Mononuclear cell (primary cell): ENCODE results near the gene UBXN10. TPM values are rescaled to one million over a fixed set of nuclear protein-coding genes. Genes with fewer than 3 reads are reported as not detected.

ENCODE experiments used
- H3K27me3 ChIP-seq: 2 replicates; pipeline ENCODE4 v1.6.0; 2011; ENCODE audit warnings: low read length, control low read depth; ENCODE audit not compliant: insufficient read depth
- H3K4me1 ChIP-seq: 2 replicates; pipeline ENCODE4 v1.5.1; 2011; ENCODE audit warnings: mild to moderate bottlenecking, low read length, control low read depth; ENCODE audit not compliant: insufficient read depth
- H3K4me3 ChIP-seq: 2 replicates; pipeline ENCODE4 v1.5.1; 2011; ENCODE audit warnings: mild to moderate bottlenecking, low read length, moderate library complexity
- H3K9me3 ChIP-seq: 2 replicates; pipeline ENCODE4 v1.5.1; 2011; ENCODE audit warnings: low read depth, mild to moderate bottlenecking, control low read depth, low read length
- total RNA-seq: library from RNA; depleted of rRNA; stranded (reverse); fragments of >200 nt; gene quantifications from one replicate; pipeline ENCODE4 v1.2.3, GENCODE V29; 2012

Gene UBXN10
- total RNA-seq, 1 donor, result 0.52 TPM

DNA sequence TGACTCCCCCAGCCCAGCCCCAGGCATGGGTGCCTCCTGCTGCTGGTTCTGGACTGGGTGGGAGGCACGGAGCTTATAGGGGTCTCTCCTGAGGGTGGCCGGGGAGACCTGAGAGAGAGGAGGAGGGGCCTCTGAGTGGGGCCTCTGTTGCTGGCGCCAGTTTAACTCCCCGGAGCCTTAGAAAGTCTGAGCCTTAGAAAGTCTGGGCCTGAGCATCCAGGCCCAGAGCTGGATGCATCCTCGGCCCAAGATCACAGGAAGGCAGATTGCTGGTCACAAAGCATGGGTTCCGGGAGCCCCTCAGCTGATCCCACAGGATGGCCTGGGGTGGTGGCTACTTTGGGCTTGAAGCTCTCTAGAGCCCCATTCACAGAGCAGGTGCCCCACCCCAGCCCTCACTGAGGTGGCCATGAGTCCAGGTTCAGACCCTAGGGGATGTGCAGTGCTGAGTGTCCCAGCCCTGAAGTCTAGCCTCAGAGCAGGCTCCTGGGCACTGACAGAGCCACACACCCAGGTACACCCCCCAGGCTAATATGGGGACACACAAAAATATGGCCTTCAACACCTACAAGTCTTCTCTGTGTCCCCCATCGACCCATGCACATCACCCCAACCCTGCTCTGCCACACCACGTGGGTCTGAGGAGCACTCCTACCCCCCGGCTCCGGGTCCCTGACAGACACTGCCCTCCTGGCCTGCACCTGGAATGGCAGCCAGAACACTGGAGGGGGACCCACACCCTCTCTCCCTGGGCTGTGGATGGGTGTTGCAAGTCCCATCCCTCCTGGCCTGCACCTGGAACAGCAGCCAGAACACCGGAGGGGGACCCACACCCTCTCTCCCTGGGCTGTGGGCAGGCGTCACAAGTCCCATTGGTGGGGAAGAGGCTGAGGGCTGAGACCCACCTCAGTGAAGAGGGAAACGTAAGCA lies 37.1 kb upstream of the UBXN10 start:
- no peak overlapping the region for H3K4me3 ChIP-seq
- no peaks in the 10 kb centered on the region for H3K27me3 ChIP-seq
- H3K4me1 ChIP-seq, result peaks cover 13% of the 10 kb centered on the region
- no peaks in the 10 kb centered on the region for H3K9me3 ChIP-seq

DNA sequence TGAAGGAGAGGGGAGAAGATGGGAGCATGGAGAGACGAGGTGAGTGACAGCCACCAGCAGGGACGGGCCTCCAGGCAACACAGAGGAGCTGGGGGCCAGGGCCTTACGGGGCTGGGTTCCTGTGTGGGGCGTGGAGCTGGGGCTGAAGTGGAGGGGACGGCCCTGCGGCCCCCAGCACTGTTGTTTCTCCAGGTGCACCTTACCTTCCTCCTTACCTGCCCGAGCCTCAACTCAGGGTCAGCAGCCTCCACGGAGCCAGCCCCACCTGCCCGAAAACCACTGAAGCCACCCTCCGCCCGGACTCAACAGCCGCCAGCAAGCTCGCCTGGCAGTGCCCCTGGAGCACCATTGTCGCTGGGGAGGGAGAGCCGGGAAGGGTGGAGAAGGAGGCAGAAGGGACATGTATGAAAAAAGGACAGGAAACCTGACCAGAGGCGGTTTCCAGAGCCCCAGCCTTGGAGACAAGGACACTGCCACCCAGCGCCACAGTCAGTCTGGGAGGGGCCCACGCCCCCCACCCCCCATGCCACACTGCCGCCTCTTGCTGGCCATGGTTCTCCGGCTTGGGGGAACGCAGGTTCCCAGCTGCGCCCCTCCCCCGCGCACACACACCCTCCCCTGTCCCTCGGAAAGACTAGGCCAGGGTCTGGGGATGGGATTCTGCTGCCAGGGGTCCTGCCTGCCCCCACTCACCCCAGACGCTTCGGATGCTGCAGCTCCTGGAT lies 36.1 kb upstream of the UBXN10 start:
- Histone ChIP-seq H3K27me3 (no peaks in the 10 kb centered on the region), H3K9me3 (no peaks in the 10 kb centered on the region), H3K4me1 (peaks cover 21% of the 10 kb centered on the region), H3K4me3 (no peak overlapping the region)

DNA sequence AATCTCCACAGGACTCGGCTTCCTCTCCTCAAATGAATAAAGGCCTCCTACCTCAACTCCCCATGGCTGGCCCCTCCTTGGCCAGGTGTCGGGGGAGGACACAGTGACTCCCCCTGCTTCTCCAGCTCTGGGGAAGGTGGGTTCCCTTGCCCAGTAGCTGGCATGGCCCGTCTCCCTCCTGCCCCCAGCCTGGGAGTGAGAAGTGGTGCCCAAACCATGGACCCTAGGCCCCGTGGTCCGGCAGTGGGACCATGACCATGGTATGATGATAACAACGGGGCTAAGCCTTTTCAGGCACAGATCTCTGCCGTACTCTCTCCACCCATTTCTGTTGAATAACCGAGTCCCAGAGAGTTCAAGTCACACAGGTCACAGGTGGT lies 35.6 kb upstream of the UBXN10 start:
- H3K4me3 ChIP-seq, result no peak overlapping the region
- no peaks in the 10 kb centered on the region for H3K9me3 ChIP-seq
- peaks cover 21% of the 10 kb centered on the region for H3K4me1 ChIP-seq
- H3K27me3 ChIP-seq, result no peaks in the 10 kb centered on the region

DNA sequence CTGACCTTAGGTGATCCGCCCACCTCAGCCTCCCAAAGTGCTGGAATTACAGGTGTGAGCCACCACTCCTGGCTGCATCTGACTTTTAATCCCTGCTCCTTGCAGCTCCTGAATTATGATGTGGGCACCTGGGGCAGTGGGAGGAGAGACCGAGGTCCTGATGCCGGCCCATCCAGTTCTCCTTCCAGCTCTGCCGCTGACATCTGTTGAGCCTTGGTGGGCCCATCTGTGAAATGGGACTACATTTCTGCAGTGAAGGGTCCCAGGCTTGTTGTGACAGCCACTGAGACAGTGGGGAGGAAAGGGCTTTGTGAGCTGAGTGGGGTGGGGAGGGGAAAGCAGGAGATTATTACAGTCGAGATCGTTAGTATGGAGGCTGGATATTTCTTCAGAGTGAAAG lies 34.9 kb upstream of the UBXN10 start:
- H3K27me3 ChIP-seq, result no peaks in the 10 kb centered on the region
- H3K4me1 ChIP-seq, result peaks cover 21% of the 10 kb centered on the region
- H3K4me3 ChIP-seq, result no peak overlapping the region
- no peaks in the 10 kb centered on the region for H3K9me3 ChIP-seq

DNA sequence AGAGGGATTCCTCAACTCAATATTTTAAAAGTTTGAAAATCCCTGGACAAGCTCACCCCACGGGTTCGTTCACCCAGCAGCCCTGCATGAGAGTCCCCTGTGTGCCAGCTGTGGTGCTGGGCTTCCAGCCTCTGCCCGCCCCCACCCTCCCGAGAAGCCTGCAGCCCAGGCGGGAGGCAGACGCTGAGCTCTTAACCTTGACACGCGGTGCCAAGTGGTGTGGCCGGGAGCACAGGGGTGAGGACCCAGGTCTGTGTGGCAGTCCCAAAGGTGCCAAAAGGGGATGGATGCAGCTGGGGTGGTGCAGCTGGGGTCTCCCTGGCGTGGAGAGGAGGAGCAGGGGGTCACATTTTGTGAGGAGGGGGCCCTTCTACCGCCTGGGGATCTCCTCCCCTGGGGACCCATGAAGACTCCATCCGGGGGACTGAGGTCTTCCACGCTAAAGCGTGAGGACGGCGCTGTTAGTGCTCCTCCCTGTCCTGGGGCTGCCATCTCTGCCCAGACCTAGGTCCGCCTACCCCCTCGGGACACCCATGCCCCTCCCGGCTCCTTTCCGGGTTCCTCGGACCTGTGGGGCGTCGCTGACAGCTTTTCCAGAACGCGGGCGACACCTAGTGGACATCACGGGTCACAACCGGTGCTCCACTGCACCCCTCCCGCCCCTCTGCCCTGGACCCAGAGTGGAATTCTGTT lies 33.8 kb upstream of the UBXN10 start:
- peaks cover 21% of the 10 kb centered on the region for H3K4me1 ChIP-seq
- H3K4me3 ChIP-seq, result peak overlapping the region; percentile 27
- no peaks in the 10 kb centered on the region for H3K27me3 ChIP-seq

DNA sequence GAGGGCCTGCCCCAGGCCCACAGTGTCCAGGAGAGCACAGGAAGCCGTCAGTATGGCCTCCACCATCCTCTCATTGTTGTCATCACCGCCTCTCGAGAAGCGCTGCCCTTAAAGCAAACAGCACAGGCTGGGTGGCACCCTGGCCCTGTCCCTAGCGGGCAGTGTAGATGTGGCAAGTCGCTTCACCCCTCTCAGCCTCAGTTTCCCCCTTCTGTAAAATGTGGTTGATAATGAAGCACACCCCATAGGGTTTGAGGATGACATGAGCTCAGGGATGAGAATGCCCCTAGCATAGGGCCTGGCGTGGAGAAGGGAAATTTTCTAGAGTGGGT lies 33.3 kb upstream of the UBXN10 start:
- H3K9me3 ChIP-seq, result no peaks in the 10 kb centered on the region
- no peaks in the 10 kb centered on the region for H3K27me3 ChIP-seq
- H3K4me3 ChIP-seq, result no peak overlapping the region
- H3K4me1 ChIP-seq, result peaks cover 21% of the 10 kb centered on the region

More for the DNA sequence above, 33.8 kb upstream of the UBXN10 start:
- H3K9me3 ChIP-seq, result no peaks in the 10 kb centered on the region

DNA sequence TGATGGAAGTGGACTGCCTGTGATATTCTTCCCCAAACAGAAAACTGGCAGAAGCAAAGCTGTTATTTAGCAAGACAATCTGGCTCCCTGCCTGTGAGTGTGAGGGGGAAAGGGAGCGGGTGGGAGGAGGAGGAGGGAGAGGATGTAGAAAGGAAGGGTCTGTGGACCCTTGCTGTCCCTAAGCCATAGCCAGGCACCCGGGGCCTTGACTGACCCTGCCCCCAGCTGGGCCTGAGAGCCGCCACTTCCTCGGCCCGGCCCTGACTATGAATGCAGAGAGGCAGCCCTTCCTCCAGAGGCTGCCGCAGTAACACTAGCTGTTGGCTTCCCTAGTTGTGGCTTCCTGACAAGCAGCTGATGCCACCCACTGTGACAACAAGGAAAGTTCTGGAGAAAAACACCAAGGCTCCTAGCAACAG lies 32.9 kb upstream of the UBXN10 start:
- H3K4me1 ChIP-seq, result peaks cover 21% of the 10 kb centered on the region
- no peaks in the 10 kb centered on the region for H3K27me3 ChIP-seq
- no peaks in the 10 kb centered on the region for H3K9me3 ChIP-seq
- no peak overlapping the region for H3K4me3 ChIP-seq

DNA sequence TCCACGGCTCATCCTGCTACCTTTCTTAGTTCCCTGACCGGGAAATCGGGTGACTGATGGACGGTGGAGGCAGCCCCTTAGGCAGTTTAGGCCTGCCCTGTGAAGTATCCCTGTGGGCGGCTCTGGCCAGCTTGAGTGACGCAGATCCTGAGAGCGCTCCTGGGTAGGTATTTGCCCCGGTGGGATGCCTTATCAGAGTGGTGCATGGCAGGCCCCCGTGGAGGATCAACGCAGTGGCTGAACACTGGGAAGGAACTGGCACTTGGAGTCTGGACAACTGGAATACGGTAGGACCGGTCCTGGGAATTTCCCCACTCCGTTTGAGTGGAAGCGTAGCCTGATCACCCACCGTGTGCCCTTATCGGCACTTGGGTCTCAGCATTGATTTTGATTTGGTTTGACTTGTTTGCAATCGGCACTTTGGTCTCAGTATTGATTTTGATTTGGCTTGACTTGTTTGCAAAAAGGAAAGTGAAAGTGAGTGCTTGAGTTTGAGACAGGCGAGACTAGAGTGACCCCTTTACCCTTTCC lies 31.5 kb upstream of the UBXN10 start:
- H3K27me3 ChIP-seq, result no peaks in the 10 kb centered on the region
- H3K4me1 ChIP-seq, result peaks cover 21% of the 10 kb centered on the region
- H3K4me3 ChIP-seq, result no peak overlapping the region
- peaks cover 8% of the 10 kb centered on the region for H3K9me3 ChIP-seq

DNA sequence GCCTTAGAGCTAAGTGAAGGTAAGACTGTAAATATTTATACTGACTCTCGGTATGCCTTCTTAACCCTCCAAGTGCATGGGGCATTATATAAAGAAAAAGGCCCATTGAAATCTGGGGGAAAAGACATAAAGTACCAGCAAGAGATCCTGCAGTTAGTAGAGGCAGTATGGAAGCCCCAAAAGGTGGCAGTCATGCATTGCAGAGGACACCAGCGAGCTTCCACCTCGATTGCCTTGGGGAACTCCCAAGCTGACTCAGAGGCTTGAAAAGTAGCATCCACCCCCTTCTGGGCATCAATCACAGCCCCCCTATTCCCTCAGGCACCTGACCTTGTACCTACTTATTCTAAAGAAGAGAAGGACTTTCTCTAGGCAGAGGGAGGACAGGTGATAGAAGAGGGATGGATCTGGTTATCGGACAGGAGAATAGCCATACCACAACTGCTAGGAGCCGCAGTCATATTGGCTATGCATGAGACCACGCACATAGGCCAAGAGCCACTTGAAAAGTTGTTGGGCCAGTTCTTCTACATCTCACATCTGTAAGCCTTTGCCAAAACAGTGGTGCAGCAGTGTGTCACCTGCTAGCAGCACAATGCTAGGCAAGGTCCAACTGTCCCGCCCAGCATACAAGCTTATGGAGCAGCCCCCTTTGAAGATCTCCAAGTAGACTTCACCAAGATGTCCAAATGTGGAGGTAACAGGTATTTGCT lies 27.4 kb upstream of the UBXN10 start:
- Histone ChIP-seq H3K4me1 (peaks cover 7% of the 10 kb centered on the region), H3K27me3 (no peaks in the 10 kb centered on the region), H3K9me3 (peaks cover 20% of the 10 kb centered on the region), H3K4me3 (no peak overlapping the region)

DNA sequence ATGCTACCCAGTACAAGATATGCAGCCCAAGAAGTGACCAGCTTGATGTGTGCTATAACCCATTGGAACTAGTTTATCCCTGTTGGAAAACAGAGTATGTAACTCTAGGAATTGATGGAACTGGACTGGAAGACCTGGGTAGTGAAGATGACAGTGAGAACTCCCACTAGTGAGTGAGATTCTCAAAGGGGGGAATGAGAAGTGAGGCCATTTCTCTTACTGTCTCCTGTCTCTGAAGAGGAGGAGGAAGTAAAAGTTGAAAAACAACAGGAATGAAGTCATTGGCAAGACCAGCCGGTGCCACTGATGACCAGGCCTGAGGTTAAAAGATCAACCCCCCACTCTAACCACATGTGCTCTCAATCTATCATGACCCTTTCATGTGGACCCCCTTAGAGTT lies 25.9 kb upstream of the UBXN10 start:
- Histone ChIP-seq H3K4me1 (no peaks in the 10 kb centered on the region), H3K9me3 (peaks cover 20% of the 10 kb centered on the region), H3K4me3 (no peak overlapping the region), H3K27me3 (no peaks in the 10 kb centered on the region)

DNA sequence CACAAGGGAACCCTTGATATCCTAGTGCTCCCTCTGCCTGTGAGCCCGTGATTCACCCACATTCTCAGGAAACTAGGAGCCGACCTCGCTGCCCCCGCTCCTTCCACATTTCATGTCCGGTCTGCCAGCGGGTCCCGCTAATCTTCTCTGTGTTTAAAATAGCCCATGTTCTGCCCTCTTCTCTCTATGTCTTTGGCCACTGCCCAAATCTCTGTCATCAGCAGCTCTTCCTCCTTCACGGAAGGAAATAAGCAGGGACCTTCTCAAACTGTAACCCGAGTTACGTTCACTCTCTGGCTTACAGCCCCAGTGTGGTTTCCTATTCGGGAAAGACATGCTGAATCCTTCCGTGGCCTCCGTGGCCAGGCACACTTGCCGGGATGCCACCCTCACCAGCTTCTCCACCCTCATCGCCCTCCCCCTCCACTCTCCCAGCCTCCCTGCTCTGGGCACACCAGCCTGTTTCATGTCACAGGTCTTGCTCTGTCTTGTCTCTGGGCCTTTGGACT lies 21.1 kb upstream of the UBXN10 start:
- Histone ChIP-seq H3K9me3 (peaks cover 8% of the 10 kb centered on the region), H3K4me3 (no peak overlapping the region), H3K4me1 (no peaks in the 10 kb centered on the region), H3K27me3 (no peaks in the 10 kb centered on the region)

DNA sequence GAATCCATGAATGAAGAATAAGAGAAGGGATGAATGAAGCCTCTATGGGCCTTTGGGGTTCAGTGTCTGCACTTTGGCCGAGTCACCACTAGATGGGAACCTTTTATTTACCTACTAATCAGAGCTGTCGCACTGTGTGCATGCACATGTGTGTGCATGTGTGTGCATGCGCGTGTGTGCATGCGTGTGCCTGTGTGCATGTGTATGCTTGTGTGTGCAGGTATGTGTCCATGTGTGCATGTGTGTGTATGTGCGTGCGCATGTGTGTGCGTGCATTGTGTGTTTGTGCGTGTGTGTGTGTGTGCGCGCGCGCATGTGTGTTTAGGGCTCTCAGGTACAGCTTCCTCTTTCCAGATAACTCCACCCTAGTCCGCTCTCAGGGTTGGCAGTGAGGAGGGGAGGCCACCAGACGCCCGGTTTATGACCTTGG lies 20.4 kb upstream of the UBXN10 start:
- Histone ChIP-seq H3K9me3 (no peaks in the 10 kb centered on the region), H3K4me1 (no peaks in the 10 kb centered on the region), H3K4me3 (no peak overlapping the region), H3K27me3 (no peaks in the 10 kb centered on the region)

DNA sequence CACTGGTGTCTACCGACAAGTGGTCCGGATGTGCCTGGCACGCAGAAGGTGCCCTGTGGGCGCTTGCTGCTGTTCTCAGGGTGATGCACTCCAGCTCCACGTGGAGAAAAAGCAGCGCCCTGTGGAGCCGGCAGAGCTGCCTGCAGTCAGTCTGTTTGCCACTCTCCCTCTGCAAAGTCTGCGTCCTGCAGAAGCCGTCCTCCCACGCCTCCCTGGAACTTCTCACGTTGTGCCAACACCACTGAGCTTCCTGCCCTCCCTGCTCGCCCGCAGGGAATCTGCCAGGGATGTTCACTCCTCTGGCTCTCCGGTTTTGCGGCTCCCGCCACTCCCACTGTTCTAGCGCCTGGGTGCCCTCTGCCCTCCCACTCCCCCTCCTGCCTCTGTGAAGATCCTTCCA lies 19.8 kb upstream of the UBXN10 start:
- H3K27me3 ChIP-seq, result no peaks in the 10 kb centered on the region
- H3K4me1 ChIP-seq, result peaks cover 5% of the 10 kb centered on the region
- H3K9me3 ChIP-seq, result no peaks in the 10 kb centered on the region

DNA sequence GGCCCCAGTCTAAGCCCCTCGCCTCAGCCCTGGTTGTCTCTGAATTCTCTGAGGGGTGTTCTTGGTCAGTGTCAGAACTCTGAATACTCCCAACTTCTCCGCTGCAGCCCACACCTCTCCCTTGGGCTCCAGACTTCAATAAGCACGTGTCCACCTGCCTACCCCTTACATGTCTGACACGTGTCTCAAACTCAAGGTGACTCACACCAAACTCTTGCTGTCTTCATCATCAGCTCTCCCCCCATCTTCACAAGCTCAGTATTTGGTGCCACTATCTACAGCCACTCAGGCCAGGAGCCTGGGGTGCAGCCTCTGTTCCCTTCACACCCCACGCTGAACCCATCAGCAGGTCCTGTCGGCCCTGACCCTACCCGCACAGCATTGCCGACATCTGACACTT lies 18.8 kb upstream of the UBXN10 start:
- Histone ChIP-seq H3K9me3 (no peaks in the 10 kb centered on the region), H3K4me3 (no peak overlapping the region), H3K4me1 (peaks cover 9% of the 10 kb centered on the region), H3K27me3 (no peaks in the 10 kb centered on the region)

More for the DNA sequence above, 19.8 kb upstream of the UBXN10 start:
- no peak overlapping the region for H3K4me3 ChIP-seq
